Stimulated activated CD8-positive, alpha-beta memory T cell treated with anti-CD3 and anti-CD28 coated beads, Interleukin-15, amount 100 ng/mL, for 48 hours (primary cell): ENCODE data around the gene PEX14.

Source experiments
- DNase-seq, 2 donors: peaks; one replicate each; pipeline ENCODE4 v3.0.0-alpha.2; 2020; ENCODE audit warnings: low read depth in 2 of 2

PEX14 gene

GRCh38 chr1:10615932-10616671, 141.4 kb downstream of the PEX14 start:
- no peak for DNase-seq

DNA sequence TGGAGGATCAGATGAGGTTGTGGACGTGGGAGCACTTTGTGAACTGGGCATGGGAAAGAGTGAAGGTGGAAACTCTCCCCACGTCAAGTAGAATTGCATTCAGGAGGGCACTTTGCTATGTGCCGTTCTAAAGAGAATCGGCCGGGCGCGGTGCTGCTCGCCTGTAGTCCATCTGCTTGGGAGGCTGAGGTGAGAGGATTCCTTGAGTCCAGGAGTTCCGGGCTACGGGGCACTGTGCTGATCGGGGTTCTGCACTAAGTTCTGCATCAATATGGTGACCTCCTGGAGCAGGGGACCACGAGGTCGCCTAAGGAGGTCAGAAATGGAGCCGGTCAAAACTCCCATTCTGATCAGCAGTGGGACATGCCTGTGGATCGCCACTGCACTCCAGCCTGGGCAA, 141.9 kb downstream of the PEX14 start:
- DNase-seq: no peak

DNA sequence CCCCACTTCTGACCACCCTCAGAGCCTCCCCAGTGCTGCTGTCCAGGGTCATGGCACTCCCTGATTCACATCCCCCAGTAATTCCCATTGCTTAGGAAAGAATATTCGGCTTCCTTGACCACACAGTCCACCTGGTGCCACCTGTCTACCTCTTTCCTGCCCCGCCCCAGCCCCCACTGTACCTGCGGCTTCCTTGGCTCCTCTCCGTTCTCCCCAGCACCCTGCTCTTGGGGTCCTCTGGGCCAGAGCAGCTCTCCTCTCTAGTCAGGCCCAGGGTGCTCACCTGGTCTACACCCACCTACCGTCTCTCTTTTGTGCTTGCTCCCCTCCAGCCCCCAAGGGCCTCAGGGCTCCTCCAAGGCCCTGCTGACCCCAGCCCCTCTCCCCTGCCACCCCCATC, 142.6 kb downstream of the PEX14 start:
- no peak for DNase-seq

DNA sequence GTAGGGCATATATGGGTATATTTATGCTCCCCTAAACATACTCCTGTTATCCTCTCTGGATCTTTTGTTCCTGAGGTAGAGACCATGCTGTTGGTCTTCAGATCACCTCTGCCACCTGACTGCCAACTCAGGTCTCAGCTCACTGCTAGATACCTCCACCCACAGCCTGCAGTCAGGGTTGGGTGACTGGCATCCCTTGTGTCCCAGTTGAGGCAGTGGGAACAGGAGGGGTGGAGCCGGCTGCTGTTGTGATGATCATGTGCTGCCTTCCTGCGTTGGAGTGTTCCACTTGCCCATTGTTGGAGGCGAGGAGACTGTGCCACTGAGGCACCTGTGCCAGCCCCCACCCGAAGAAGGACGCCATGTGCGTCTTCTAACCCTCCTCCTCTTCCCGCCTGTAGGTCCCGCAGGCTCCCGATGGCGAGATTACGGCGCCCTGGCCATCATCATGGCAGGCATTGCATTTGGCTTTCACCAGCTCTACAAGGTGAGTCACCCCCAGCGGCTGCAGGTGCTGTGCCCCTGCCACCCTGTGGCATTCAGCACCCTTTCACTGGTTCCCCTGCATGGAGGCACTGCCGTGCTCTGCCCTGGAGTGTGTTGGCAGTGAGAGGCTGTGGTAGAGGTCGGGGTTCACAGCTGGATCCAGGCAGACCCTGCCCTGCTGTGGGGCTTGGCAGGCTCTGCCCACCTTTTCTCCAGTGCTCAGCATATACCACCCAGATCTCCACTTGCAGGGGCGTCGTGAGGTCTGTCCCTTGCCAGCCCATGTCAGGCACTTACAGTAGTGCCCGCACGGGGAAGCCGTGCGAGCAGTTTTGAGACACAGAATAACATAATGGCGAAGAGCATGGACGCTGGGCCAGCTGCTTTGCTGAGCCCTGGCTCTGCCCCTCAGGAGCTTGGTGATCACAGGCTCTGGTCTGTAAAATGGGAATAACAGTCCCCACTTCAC, 143.5 kb downstream of the PEX14 start:
- DNase-seq: no peak

DNA sequence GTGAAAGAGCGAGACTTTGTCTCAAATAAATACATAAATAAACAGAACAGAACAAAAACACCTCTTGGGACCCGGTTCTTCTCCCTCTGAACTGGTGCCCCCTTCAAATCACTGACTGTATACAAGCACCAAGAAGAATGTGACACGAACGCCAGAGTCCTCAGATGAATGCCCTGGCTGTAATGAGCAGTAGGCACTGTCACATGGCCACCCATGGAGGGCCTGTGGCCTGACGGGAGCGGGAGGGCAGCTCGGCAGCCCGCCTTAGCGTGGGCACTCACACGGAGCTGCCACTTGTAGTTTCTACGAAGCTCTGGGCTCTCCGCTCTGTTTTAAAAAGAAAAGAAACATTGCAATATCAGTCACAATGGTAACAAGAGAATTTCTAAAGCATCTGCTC, 146.0 kb downstream of the PEX14 start:
- no peak for DNase-seq

GRCh38 chr1:10621906-10622305, 147.2 kb downstream of the PEX14 start:
- no peak for DNase-seq

DNA sequence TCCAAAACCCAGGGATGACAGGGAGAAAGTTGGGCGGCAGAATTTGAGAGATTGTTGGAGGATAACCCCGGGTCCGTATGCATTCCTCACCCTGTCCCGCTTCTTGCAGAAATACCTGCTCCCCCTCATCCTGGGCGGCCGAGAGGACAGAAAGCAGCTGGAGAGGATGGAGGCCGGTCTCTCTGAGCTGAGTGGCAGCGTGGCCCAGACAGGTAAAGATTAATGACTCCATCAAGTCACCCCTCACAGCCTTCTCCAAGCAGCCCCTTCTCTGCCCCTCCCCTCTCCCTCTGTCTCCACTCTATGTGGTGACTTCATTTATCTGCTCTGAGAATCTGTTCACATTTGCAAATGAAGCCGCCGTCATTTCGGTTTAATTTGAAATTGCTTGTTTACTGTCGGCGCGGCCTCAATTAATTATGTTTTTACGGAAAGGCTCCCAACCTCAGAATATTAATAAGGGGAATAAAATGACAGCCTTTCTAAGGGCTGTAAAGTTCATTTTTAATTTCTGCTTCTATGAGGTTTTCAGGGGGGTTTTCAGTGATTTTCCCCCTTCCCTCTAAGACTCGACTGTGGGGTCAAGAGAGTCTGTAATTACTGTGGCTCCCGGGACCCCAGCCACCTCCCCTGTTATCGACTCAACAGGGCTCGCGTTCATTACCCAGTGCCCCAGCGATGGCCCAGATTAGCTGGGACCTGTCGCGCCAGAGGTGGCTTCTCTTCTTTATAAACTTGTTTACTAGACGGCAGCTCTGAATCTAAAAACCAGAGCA, 148.3 kb downstream of the PEX14 start:
- DNase-seq: no peak

DNA sequence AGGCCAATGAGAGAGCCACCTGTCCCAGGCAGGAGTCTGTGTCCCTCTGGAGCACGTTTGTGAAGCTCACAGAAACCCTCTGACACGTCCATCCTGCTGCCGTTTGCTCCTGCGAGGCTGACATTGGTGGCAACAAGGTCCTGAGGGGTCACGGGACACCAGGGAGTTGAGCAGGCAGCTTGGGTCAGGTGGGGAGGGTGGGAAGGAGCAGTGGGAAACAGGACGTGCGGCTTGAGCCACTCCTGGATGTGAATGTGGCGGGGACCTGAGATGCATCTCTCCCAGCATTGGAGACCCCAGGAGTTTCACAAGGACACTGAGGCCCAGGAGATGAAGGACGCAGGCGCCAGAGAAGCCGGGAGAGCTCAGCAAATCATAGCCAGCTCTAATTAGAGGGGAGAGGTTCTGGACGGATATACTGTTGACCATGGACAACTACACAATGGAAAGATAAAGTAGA, 149.0 kb downstream of the PEX14 start:
- DNase-seq: no peak

DNA sequence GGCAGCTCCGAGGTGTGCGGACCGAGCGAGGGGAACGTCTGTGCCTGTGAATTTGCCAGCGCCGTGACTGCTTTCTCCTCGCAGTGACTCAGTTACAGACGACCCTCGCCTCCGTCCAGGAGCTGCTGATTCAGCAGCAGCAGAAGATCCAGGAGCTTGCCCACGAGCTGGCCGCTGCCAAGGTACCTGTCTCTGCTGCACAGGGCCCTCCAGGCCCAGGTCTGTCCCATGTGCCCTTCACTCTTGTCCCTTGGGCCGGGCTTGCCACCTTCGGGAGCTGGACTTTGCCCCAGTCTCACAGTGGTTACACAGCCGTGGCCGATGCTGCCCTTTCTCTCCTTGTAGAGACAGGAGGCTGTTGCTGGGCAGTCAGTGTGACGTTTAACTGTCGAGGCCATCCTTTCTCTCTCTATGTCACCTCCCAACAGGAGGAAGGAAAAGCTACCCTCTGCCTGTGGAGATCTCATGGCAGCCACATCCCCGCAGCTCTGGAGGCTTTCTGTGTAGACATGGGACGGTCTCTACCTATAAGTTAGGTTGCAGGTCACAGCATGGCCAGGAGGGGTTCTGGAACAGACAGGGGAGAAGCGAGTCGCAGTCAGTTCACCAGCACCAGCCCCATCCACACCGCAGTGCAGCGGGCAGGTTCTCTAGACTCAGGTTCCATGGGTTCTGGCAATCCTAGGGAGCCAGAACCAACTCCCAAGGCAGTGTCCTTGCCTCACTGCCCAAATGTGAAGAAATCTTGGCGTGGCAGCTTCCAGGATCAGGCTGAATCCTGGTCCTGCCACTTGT, 149.7 kb downstream of the PEX14 start:
- no peak for DNase-seq

DNA sequence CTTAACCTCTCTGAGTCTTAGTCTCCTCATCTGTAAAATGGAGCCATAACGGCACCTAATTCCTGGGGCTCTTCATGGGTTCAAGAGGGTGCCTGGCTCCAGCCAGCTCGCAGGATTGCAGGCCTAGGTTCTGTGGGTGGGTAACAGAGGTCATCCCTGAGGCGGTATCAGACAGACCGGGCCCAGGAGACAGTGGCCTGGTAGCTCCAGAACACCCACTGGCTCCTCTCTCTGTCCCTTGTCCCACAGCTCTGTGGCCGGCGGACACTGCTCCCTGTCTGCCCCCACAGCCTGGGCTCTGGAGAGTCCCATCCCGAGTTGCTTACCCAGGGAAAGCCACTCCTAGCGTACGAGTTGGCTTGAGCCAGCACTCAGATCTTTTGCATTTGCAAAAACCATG, 150.3 kb downstream of the PEX14 start:
- DNase-seq: no peak

GRCh38 chr1:10625554-10625953, 150.8 kb downstream of the PEX14 start:
- DNase-seq: no peak

- DNase-seq: no peak
Measured at GRCh38 chr1:10626131-10626731, 151.5 kb downstream of the PEX14 start.

DNA sequence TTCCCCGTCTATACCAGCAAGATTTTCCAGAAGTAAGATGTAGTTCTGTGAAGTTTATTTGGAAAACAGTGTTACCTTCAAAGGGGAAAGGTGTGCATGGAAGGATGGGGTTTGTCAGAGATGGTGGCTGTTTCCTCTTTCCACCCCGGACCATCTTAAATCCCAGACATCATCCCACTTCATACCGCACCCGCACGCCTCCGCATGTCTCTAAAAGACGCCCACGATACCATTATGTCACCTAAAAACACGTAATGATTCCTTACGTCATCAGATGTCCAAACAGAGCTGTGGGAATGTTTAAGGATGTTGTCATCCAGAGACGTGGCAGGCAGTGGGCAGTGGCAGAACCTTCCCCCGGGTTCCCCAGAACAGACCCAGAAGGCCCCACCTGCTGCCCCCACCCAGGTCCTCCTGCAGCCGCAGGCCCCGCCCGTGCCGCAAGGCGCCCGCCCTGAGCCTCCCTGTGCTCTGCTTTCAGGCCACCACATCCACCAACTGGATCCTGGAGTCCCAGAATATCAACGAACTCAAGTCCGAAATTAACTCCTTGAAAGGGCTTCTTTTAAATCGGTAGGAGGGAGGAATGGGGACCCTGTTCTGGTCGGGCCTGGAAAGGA, 152.2 kb downstream of the PEX14 start:
- DNase-seq: no peak

DNA sequence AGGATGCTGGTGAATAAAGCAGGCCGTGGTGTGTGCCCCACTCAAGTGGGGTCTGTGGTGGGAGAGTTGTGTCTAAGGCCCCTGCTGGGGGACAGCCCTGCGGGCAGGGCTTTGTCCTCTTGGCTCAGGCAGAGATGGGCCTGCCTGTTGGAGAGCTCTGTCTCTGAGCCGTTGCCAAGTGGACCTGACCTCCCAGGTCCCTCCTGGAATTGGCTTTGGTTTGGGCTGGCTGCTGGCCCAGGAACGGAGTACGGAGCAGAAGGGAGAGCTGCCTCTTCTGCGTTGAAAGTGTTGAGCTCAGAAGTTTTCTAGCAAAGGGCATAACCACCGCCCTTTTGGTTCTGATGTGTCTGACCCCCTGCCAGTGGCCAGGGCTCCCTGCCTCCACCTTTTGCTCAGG, 153.9 kb downstream of the PEX14 start:
- DNase-seq: no peak

DNA sequence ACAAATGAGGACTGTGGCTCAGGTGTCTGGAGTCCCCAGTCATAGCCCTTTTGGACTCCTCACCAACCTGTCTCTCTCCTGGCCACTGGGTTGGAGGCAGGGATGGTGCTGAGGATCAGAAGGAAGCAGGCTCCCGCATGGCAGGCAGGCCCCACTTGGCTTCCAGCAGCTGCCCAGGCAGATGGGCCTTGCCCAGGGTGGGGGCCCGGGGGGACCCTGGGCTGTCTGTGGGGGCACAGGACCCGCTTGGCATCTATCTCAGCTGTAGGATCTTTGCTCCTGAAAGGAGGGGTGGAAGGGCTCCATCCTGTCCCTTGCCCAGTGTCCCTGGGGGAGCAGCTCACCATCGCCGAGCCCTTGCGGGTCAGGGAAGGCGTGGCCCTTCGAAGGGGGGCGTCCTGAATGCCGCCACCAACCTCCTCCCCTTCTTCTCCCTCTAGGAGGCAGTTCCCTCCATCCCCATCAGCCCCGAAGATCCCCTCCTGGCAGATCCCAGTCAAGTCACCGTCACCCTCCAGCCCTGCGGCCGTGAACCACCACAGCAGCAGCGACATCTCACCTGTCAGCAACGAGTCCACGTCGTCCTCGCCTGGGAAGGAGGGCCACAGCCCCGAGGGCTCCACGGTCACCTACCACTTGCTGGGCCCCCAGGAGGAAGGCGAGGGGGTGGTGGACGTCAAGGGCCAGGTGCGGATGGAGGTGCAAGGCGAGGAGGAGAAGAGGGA, 154.5 kb downstream of the PEX14 start:
- DNase-seq: no peak

DNA sequence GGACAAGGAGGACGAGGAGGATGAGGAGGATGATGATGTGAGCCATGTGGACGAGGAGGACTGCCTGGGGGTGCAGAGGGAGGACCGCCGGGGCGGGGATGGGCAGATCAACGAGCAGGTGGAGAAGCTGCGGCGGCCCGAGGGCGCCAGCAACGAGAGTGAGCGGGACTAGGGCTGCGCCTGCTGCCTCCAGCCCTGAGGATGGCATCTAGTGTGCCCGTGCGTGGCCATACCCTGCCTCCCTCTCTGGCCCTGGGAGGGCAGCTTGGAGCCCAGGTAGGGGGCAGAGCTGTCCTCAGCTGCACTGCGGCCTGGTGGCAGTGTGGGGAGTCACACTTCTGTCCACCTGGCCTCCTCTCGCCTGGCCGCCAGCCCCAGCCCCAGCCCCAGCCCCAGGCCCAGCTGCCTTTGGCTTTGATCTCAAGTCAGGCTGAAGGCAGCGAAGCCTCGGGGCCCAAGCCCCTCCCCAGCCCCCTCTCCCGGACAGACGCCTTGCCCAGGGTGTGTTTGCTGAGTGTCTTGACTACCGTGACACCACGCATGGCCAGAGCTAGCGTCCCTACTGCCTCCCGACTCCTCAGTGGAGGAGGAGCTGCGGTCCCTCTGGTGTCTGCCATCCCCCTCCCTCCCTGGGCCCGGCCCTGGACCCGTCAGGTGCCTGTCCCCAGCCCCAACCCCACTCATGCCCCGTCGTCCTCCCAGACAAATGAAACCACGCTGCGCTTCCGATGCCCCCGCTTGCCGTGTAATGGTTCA, 155.2 kb downstream of the PEX14 start:
- no peak for DNase-seq

DNA sequence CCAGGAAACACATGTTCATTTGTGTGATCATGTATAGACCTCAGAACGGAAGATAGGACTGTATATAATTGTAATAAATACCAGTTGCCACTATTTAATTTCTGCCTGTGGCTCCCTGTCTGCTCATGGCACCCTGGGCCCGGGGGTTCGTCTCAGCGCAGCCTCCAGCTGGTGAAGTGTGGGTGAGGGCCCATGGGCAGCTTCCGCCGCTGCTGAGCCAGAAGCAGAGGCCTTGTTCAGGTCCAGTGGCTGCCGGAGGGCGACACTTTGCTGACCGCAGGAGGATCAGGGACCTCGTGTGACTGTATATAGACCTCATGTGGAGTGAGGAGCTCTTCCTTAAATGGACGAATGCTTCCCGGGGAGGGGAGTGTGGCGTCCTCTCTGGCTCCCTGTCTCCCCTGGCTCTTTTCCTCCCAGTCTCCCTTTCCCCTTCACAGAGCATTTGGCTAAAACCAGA, 155.9 kb downstream of the PEX14 start:
- DNase-seq: no peak

DNA sequence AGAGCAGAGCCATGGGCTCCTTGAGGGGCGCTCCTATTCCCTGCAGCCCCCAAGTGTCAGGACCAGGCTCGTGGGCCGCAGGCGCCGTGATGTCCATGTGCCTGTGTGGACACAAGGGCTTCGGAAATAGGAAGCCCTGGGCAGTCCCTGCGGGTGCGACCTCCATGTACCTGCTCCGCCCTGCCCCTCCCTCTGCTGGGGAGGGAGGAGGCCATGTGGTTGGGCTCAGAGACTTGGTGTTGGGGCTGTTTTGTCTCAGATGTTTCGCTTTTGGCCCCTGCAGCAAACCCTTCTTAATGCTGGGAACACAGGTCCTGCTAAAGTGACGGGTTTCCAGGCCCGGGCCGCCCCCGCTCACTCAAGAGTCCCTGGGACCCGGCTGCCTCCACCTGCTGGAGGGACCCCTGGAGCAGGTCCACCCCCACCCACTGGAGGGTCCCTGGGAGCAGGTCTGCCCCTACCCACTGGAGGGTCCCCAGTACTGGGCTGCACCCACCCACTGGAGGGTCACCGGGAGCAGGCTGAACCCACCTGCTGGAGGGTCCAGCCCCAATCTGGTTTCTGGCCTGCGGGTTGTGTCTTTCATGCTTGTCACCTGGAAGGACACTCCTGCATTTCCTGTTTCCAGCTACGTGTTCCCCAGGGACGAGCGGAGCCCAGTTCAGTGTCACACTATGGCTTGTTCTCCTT, 156.5 kb downstream of the PEX14 start:
- DNase-seq: no peak
